H9 (cell line): ENCODE results near the gene GRM1. TPM values are rescaled to one million over a fixed set of nuclear protein-coding genes. Genes with fewer than 3 reads are reported as not detected.
A peak's percentile ranks its signal among the peaks of the same experiment; 100 is the strongest.

ENCODE experiments used
- DNase-seq: peaks from one replicate; pipeline ENCODE4 v3.0.0-alpha.2; 2017
- H2AFZ ChIP-seq: one replicate; pipeline ENCODE4 v1.6.1; 2013; ENCODE audit warnings: mild to moderate bottlenecking, low read length, control low read depth, moderate library complexity
- H2AK5ac ChIP-seq: 2 replicates; pipeline ENCODE4 v1.6.1; 2013; ENCODE audit warnings: low read length, control low read depth, mixed read lengths; ENCODE audit not compliant: insufficient read length
- H2BK120ac ChIP-seq: one replicate; pipeline ENCODE4 v1.6.1; 2013; ENCODE audit warnings: low read depth, mild to moderate bottlenecking, low read length, control low read depth, inconsistent platforms; ENCODE audit not compliant: poor library complexity, severe bottlenecking
- H2BK12ac ChIP-seq: 2 replicates; pipeline ENCODE4 v1.6.1; 2013; ENCODE audit warnings: low read length, control low read depth, mixed read lengths, low read depth; ENCODE audit not compliant: insufficient read length
- H2BK15ac ChIP-seq: 2 replicates; pipeline ENCODE4 v1.6.1; 2013; ENCODE audit warnings: low read depth, low read length, control low read depth
- H2BK20ac ChIP-seq: one replicate; pipeline ENCODE4 v1.6.1; 2013; ENCODE audit warnings: low read depth, mild to moderate bottlenecking, low read length, control low read depth, inconsistent platforms; ENCODE audit not compliant: poor library complexity, severe bottlenecking
- H2BK5ac ChIP-seq: 2 replicates; pipeline ENCODE4 v1.6.1; 2013; ENCODE audit warnings: low read length, control low read depth, mixed read lengths; ENCODE audit not compliant: insufficient read length
- H3K14ac ChIP-seq: 2 replicates; pipeline ENCODE4 v1.6.1; 2013; ENCODE audit warnings: low read length, control low read depth; ENCODE audit not compliant: insufficient read depth
- H3K18ac ChIP-seq: 2 replicates; pipeline ENCODE4 v1.6.1; 2013; ENCODE audit warnings: low read depth, mild to moderate bottlenecking, mixed read lengths, low read length, control low read depth; ENCODE audit not compliant: insufficient read length
- H3K23ac ChIP-seq: 2 replicates; pipeline ENCODE4 v1.6.1; 2013; ENCODE audit warnings: low read length, control low read depth, mixed read lengths, low read depth; ENCODE audit not compliant: insufficient read length
- H3K23me2 ChIP-seq: 2 replicates; pipeline ENCODE4 v1.6.1; 2013; ENCODE audit warnings: low read depth, mild to moderate bottlenecking, mixed read lengths, low read length, control low read depth; ENCODE audit not compliant: insufficient read length, poor library complexity, severe bottlenecking
- H3K27ac ChIP-seq: 2 replicates; pipeline ENCODE4 v1.5.1; 2013; ENCODE audit warnings: low read length, control low read depth, mixed read lengths, low read depth; ENCODE audit not compliant: insufficient read length
- H3K27me3 ChIP-seq: 2 replicates; pipeline ENCODE4 v1.6.1; 2013; ENCODE audit warnings: low read length, control low read depth, inconsistent platforms; ENCODE audit not compliant: insufficient read depth
- H3K4ac ChIP-seq: 2 replicates; pipeline ENCODE4 v1.6.1; 2013; ENCODE audit warnings: low read depth, mild to moderate bottlenecking, control low read depth, inconsistent platforms, low read length, moderate library complexity
- H3K4me1 ChIP-seq: 2 replicates; pipeline ENCODE4 v1.6.1; 2013; ENCODE audit warnings: low read length, control low read depth, inconsistent platforms; ENCODE audit not compliant: insufficient read depth
- H3K4me2 ChIP-seq: 2 replicates; pipeline ENCODE4 v1.6.1; 2013; ENCODE audit warnings: low read length, control low read depth, mixed read lengths; ENCODE audit not compliant: insufficient read length, insufficient read depth
- H3K56ac ChIP-seq: 2 replicates; pipeline ENCODE4 v1.6.1; 2013; ENCODE audit warnings: low read depth, mild to moderate bottlenecking, mixed read lengths, low read length, control low read depth; ENCODE audit not compliant: insufficient read length
- H3K79me1 ChIP-seq: 2 replicates; pipeline ENCODE4 v1.6.1; 2013; ENCODE audit warnings: low read depth, mild to moderate bottlenecking, moderate library complexity, low read length, control low read depth, inconsistent platforms; ENCODE audit not compliant: insufficient read depth, poor library complexity, severe bottlenecking
- H3K79me2 ChIP-seq: 2 replicates; pipeline ENCODE4 v1.6.1; 2013; ENCODE audit warnings: low read length, control low read depth, inconsistent platforms; ENCODE audit not compliant: insufficient read depth
- H3K9ac ChIP-seq: 2 replicates; pipeline ENCODE4 v1.6.1; 2013; ENCODE audit warnings: low read length, control low read depth, mixed read lengths; ENCODE audit not compliant: insufficient read length; ENCODE audit errors: extremely low read depth
- H3K9me3 ChIP-seq: one replicate; pipeline ENCODE4 v1.6.1; 2013; ENCODE audit warnings: low read depth, low read length, inconsistent platforms; ENCODE audit not compliant: control insufficient read depth
- H3T11ph ChIP-seq: one replicate; pipeline ENCODE4 v1.6.1; 2013; ENCODE audit warnings: mild to moderate bottlenecking, low read length, control low read depth, inconsistent platforms
- H4K20me1 ChIP-seq: one replicate; pipeline ENCODE4 v1.6.1; 2013; ENCODE audit not compliant: control insufficient read depth, insufficient read length, insufficient read depth
- H4K5ac ChIP-seq: 2 replicates; pipeline ENCODE4 v1.6.1; 2013; ENCODE audit warnings: low read depth, mild to moderate bottlenecking, mixed read lengths, low read length, control low read depth; ENCODE audit not compliant: insufficient read length
- H4K8ac ChIP-seq: replicated peaks from 2 replicates; pipeline ENCODE4 v1.6.1; 2013; ENCODE audit warnings: low read length, control low read depth, mixed read lengths, low read depth; ENCODE audit not compliant: insufficient read length
- H4K91ac ChIP-seq: 2 replicates; pipeline ENCODE4 v1.6.1; 2013; ENCODE audit warnings: low read depth, mild to moderate bottlenecking, moderate library complexity, mixed read lengths, low read length, control low read depth; ENCODE audit not compliant: insufficient read length
- H3K27ac Mint-ChIP-seq, 3 experiments: 2 replicates in 2 of 3; 3 replicates in 1 of 3; pipeline ENCODE4 v1.8.0; 2020 to 2021; ENCODE audit warnings: mixed read lengths in 3 of 3, mild to moderate bottlenecking in 1 of 3, moderate library complexity in 1 of 3
- H3K27me3 Mint-ChIP-seq: 2 replicates; pipeline ENCODE4 v1.8.0; 2021; ENCODE audit warnings: low read depth, mild to moderate bottlenecking, moderate library complexity, mixed read lengths
- H3K36me3 Mint-ChIP-seq, 3 experiments: 2 replicates in 2 of 3; 3 replicates in 1 of 3; pipeline ENCODE4 v1.8.0; 2020 to 2021; ENCODE audit warnings: low read depth in 3 of 3, mixed read lengths in 3 of 3; ENCODE audit not compliant: insufficient read depth in 1 of 3
- H3K4me1 Mint-ChIP-seq, 2 experiments: 2 replicates each; pipeline ENCODE4 v1.8.0; 2020; ENCODE audit warnings: mixed read lengths in 2 of 2
- H3K4me3 Mint-ChIP-seq, 2 experiments: 2 replicates in 1 of 2; 3 replicates in 1 of 2; pipeline ENCODE4 v1.8.0; 2020 to 2021; ENCODE audit warnings: mild to moderate bottlenecking in 2 of 2, mixed read lengths in 2 of 2, moderate library complexity in 1 of 2
- H3K9me3 Mint-ChIP-seq, 2 experiments: 2 replicates in 1 of 2; 3 replicates in 1 of 2; pipeline ENCODE4 v1.8.0; 2020; ENCODE audit warnings: mild to moderate bottlenecking in 2 of 2, mixed read lengths in 2 of 2, moderate library complexity in 1 of 2
- CTCF ChIP-seq: fragments of 200-600 bp; sonication (generic); conservative IDR thresholded peaks from 3 replicates; pipeline ENCODE4 v1.8.0; 2021; ENCODE audit warnings: antibody characterized with exemption, mild to moderate bottlenecking
- WGBS: extraction: QIAGEN DNeasy Blood & Tissue Kit; methylation state at CpG from one replicate; pipeline ENCODE4 v1.1.7; 2013; ENCODE audit warnings: missing lambda C conversion rate, low lambda C conversion rate, mixed read lengths; ENCODE audit not compliant: insufficient read length; ENCODE audit errors: extremely low coverage; 5-methylcytosine and 5-hydroxymethylcytosine counted together
- total RNA-seq: library from RNA; stranded (reverse); gene quantifications from 2 replicates; pipeline ENCODE4 v1.2.1, GENCODE V29; 2021

The GRM1 gene
- total RNA-seq, 1 experiment from 2014 or later = 0.39 TPM

- H3K4me3 Mint-ChIP-seq = no peak overlapping the region
- Histone ChIP-seq H3K27ac (no peak overlapping the region), H2BK20ac (no peak overlapping the region), H2BK12ac (no peak overlapping the region), H3K79me1 (no peaks in the 10 kb centered on the region), H3K4ac (no peak overlapping the region), H3K14ac (no peak overlapping the region), H2BK5ac (no peak overlapping the region), H3T11ph (no peak overlapping the region), H3K9me3 (no peaks in the 10 kb centered on the region), H2BK120ac (no peak overlapping the region), H4K8ac (no peak overlapping the region), H2AK5ac (no peak overlapping the region), H4K20me1 (no peaks in the 10 kb centered on the region), H4K5ac (no peak overlapping the region), H3K27me3 (no peaks in the 10 kb centered on the region), H3K56ac (no peak overlapping the region), H3K23me2 (no peaks in the 10 kb centered on the region), H3K18ac (no peak overlapping the region), H3K4me2 (no peak overlapping the region), H3K4me1 (no peaks in the 10 kb centered on the region), H3K23ac (no peak overlapping the region), H2BK15ac (no peak overlapping the region), H3K9ac (no peak overlapping the region), H4K91ac (no peak overlapping the region), H3K79me2 (no peaks in the 10 kb centered on the region), H2AFZ (no peak overlapping the region)
- no peaks in the 10 kb centered on the region for H3K36me3 Mint-ChIP-seq
- H3K9me3 Mint-ChIP-seq = peaks cover 10 to 15% of the 10 kb centered on the region in 2 experiments; a peak in 3 of 5 replicates
- H3K4me1 Mint-ChIP-seq = no peaks in the 10 kb centered on the region
- TF ChIP-seq CTCF = peak; percentile 81
- no peaks in the 10 kb centered on the region; the same call in 1 of the 2 replicates for H3K27me3 Mint-ChIP-seq
- no CpG with 5 or more reads among the region's 1 CpG for WGBS
- H3K27ac Mint-ChIP-seq = no peak overlapping the region
- peak; percentile 67 for DNase-seq
Measured at GRCh38 chr6:146041282-146041681, 12.4 kb downstream of the GRM1 start.
